Panc1 (cell line): ENCODE data around the gene SRGAP3. TPM values are rescaled to one million over a fixed set of nuclear protein-coding genes. Genes with fewer than 3 reads are reported as not detected.

Experiments
- ATAC-seq: fragments of 200-7000 bp; cut with Tn5 transposase; 2 replicates; pipeline ENCODE4 v1.9.1; 2020; ENCODE audit warnings: mild to moderate bottlenecking, moderate library complexity
- BruUV-seq: library from RNA; stranded (reverse); fragments of 400-500 nt; replicated peaks from 2 replicates; lab custom pipeline; 2021; lab: Mats Ljungman, UMichigan
- CTCF ChIA-PET: fragments of 300-600 bp; sonication (Branson Sonifier 250); formaldehyde crosslinking; loops from one replicate; lab custom pipeline; 2022; ENCODE audit warnings: antibody characterized with exemption; lab: Charles Lee
- POLR2A ChIA-PET: fragments of 300-600 bp; sonication (Branson Sonifier 250); formaldehyde crosslinking; loops from one replicate; lab custom pipeline; 2022; ENCODE audit warnings: antibody characterized with exemption; lab: Charles Lee
- DNase-seq: peaks from one replicate; pipeline ENCODE4 v3.0.0-alpha.2; 2010; ENCODE audit warnings: low read depth, low spot score
- H3K27ac ChIP-seq: 2 replicates; pipeline ENCODE4 v1.5.1; 2011; ENCODE audit warnings: mild to moderate bottlenecking, low read length, inconsistent platforms
- H3K27me3 ChIP-seq: fragments of 200-500 bp; sonication (Bioruptor generic); 2 replicates; pipeline ENCODE4 v1.6.0; 2014; ENCODE audit warnings: low read length, inconsistent platforms; ENCODE audit not compliant: control insufficient read depth, insufficient read depth
- H3K36me3 ChIP-seq: fragments of 200-500 bp; sonication (Bioruptor generic); 2 replicates; pipeline ENCODE4 v1.5.1; 2014; ENCODE audit warnings: inconsistent platforms, mild to moderate bottlenecking, low read length, moderate library complexity; ENCODE audit not compliant: control insufficient read depth, insufficient read depth
- H3K4me1 ChIP-seq: 2 replicates; pipeline ENCODE4 v1.5.1; 2011; ENCODE audit warnings: inconsistent platforms, mild to moderate bottlenecking, low read length, moderate library complexity; ENCODE audit not compliant: control insufficient read depth, insufficient read depth
- H3K4me3 ChIP-seq, 2 experiments: 2 replicates each; pipeline ENCODE4 v1.5.1; 2011 to 2012; ENCODE audit warnings: low read depth in 2 of 2, low read length in 2 of 2, mild to moderate bottlenecking in 2 of 2, inconsistent platforms in 1 of 2, moderate library complexity in 1 of 2
- H3K9me3 ChIP-seq: fragments of 200-500 bp; sonication (Bioruptor generic); 2 replicates; pipeline ENCODE4 v1.5.1; 2014; ENCODE audit warnings: low read depth, mild to moderate bottlenecking, inconsistent platforms, low read length, moderate library complexity; ENCODE audit not compliant: control insufficient read depth, insufficient read depth
- CTCF ChIP-seq: fragments of 450-650 bp; IDR thresholded peaks from 2 replicates; pipeline ENCODE4 v1.5.1; 2017; ENCODE audit warnings: mild to moderate bottlenecking
- POLR2AphosphoS5 ChIP-seq: IDR thresholded peaks from 2 replicates; pipeline ENCODE4 v1.6.1; 2012; ENCODE audit warnings: mild to moderate bottlenecking, low read depth, low read length, moderate library complexity
- REST ChIP-seq, 2 experiments: IDR thresholded peaks; 2 replicates each; pipeline ENCODE4 v1.6.1; 2011 to 2012; ENCODE audit warnings: low read depth in 2 of 2, control low read depth in 1 of 2, low read length in 1 of 2, mild to moderate bottlenecking in 1 of 2, moderate library complexity in 1 of 2; ENCODE audit not compliant: insufficient read depth in 1 of 2
- SIN3A ChIP-seq: IDR thresholded peaks from 2 replicates; pipeline ENCODE4 v1.6.1; 2012; ENCODE audit warnings: low read depth, mild to moderate bottlenecking, low read length, moderate library complexity, borderline replicate concordance; ENCODE audit not compliant: insufficient read depth
- TCF7L2 ChIP-seq: IDR thresholded peaks from 2 replicates; pipeline ENCODE4 v1.6.1; 2011; ENCODE audit warnings: mild to moderate bottlenecking, low read depth, low read length, inconsistent platforms
- in situ Hi-C: cut with HindIII; loops from 2 replicates; pipeline ENCODE4 v1.10.0; 2016; ENCODE audit warnings: low sequenced_read_pairs, low pct_unique_long_range_greater_than_20kb
- intact Hi-C: fragments of 100-400 bp; cut with micrococcal nuclease; formaldehyde crosslinking; loops from one replicate; pipeline ENCODE4 v1.10.0; 2022; ENCODE audit not compliant: unreplicated experiment
- total RNA-seq: library from RNA; stranded (reverse); gene quantifications from one replicate; pipeline ENCODE4 v1.2.1, GENCODE V29; 2021; ENCODE audit not compliant: unreplicated experiment

SRGAP3 gene
- total RNA-seq, 1 experiment from 2014 or later, result 0.82 TPM

GRCh38 chr3:9119331-9119730 lies 130.1 kb downstream of the SRGAP3 start:
- TF ChIP-seq REST (IDR thresholded peaks at IDR 0.05; ENCODE audit: insufficient read depth in 1 of 2, low read depth in 2 of 2, low read length in 1 of 2) (no peak), SIN3A (no peak), CTCF (no peak), TCF7L2 (no peak), POLR2AphosphoS5 (no peak)
- POLR2A ChIA-PET, result no interaction called here
- no peak overlapping the region for H3K4me3 ChIP-seq
- in situ Hi-C loops, result no loop called here
- BruUV-seq, result no TSS peak
- ATAC-seq (no peak), DNase-seq (no peak)
- H3K4me1 ChIP-seq, result no peaks in the 10 kb centered on the region
- no peaks in the 10 kb centered on the region for H3K36me3 ChIP-seq
- H3K27me3 ChIP-seq, result no peaks in the 10 kb centered on the region
- CTCF ChIA-PET, result no interaction called here
- no peaks in the 10 kb centered on the region for H3K9me3 ChIP-seq
- no peak overlapping the region for H3K27ac ChIP-seq
- intact Hi-C loops, result no loop called here

- H3K4me1 ChIP-seq, result no peaks in the 10 kb centered on the region
- no peak for DNase-seq
- in situ Hi-C loops, result no loop called here
- ATAC-seq, result no peak
- intact Hi-C loops, result no loop called here
- H3K4me3 ChIP-seq, result no peak overlapping the region
- ChIA-PET POLR2A (no interaction called here), CTCF (no interaction called here)
- no peak for TF ChIP-seq SIN3A
- no TSS peak for BruUV-seq
- H3K27ac ChIP-seq, result no peak overlapping the region
- no peaks in the 10 kb centered on the region for H3K9me3 ChIP-seq
- no peaks in the 10 kb centered on the region for H3K36me3 ChIP-seq
- no peaks in the 10 kb centered on the region for H3K27me3 ChIP-seq
These were observed 131.2 kb downstream of the SRGAP3 start for GRCh38 chr3:9118222-9118621.

GRCh38 chr3:9117220-9117619 lies 132.2 kb downstream of the SRGAP3 start:
- Histone ChIP-seq H3K36me3 (no peaks in the 10 kb centered on the region), H3K4me1 (no peaks in the 10 kb centered on the region), H3K27ac (no peak overlapping the region), H3K9me3 (no peaks in the 10 kb centered on the region), H3K27me3 (no peaks in the 10 kb centered on the region), H3K4me3 (no peak overlapping the region)
- intact Hi-C loops (no loop called here), in situ Hi-C loops (no loop called here)
- POLR2A ChIA-PET, result no interaction called here
- CTCF ChIA-PET, result no interaction called here
- no peak for DNase-seq
- ATAC-seq, result no peak
- no peak for TF ChIP-seq CTCF
- no peak for TF ChIP-seq SIN3A
- TF ChIP-seq POLR2AphosphoS5, result no peak
- no peak for TF ChIP-seq TCF7L2
- TF ChIP-seq REST (IDR thresholded peaks at IDR 0.05; ENCODE audit: insufficient read depth in 1 of 2, low read depth in 2 of 2, low read length in 1 of 2), result no peak
- BruUV-seq, result no TSS peak
